Upper lobe of left lung (tissue), 4 donors: ENCODE data around the gene EPB41L3.

Source experiments
- EP300 ChIP-seq, 4 donors: sonication (generic); formaldehyde crosslinking; IDR thresholded peaks; one replicate each; pipeline ENCODE4 v1.5.1; 2017; ENCODE audit warnings: antibody characterized with exemption in 4 of 4, control low read depth in 2 of 4
- POLR2A ChIP-seq, 4 donors: fragments of 450-650 bp; IDR thresholded peaks; one replicate each; pipeline ENCODE4 v1.5.1; 2016 to 2017; ENCODE audit warnings: antibody characterized with exemption in 4 of 4, mild to moderate bottlenecking in 2 of 4
- TF ChIP-seq, protein P1 (sequence below), 6 experiments: fragments of 450-650 bp in 4 of 6; fragments of 200-600 bp in 2 of 6; sonication (generic) in 2 of 6; IDR thresholded peaks; one replicate each; pipeline ENCODE4 v1.5.1; 2016 to 2019; ENCODE audit warnings: antibody characterized with exemption in 6 of 6

GRCh38 chr18:5388896-5389295 is 154.9 kb downstream of the EPB41L3 start:
- TF ChIP-seq, protein P1, sequence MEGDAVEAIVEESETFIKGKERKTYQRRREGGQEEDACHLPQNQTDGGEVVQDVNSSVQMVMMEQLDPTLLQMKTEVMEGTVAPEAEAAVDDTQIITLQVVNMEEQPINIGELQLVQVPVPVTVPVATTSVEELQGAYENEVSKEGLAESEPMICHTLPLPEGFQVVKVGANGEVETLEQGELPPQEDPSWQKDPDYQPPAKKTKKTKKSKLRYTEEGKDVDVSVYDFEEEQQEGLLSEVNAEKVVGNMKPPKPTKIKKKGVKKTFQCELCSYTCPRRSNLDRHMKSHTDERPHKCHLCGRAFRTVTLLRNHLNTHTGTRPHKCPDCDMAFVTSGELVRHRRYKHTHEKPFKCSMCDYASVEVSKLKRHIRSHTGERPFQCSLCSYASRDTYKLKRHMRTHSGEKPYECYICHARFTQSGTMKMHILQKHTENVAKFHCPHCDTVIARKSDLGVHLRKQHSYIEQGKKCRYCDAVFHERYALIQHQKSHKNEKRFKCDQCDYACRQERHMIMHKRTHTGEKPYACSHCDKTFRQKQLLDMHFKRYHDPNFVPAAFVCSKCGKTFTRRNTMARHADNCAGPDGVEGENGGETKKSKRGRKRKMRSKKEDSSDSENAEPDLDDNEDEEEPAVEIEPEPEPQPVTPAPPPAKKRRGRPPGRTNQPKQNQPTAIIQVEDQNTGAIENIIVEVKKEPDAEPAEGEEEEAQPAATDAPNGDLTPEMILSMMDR (IDR thresholded peaks at IDR 0.05), result no peak
- no peak for TF ChIP-seq POLR2A (IDR thresholded peaks at IDR 0.05)
- TF ChIP-seq EP300 (IDR thresholded peaks at IDR 0.05), result no peak
